GM19455 (cell line): ENCODE results near the gene STEAP1.
"Not testable (repeated sequence)": the region's sequence is repeated elsewhere in the genome, so short reads cannot be mapped to it uniquely, and the experiment has no call there.

ENCODE experiments used
- ATAC-seq: cut with Tn5 transposase; IDR thresholded peaks from one replicate; pipeline ENCODE4 v1.9.1; 2021; ENCODE audit not compliant: unreplicated experiment

STEAP1 gene

GRCh38 chr7:90153943-90154771 lies at the start of gene STEAP1:
Gene STEAP1 (plus strand): TSS chr7:90154469. CDS start chr7:90159789, 5,320 bp downstream.
- peak; percentile 96 for ATAC-seq

DNA sequence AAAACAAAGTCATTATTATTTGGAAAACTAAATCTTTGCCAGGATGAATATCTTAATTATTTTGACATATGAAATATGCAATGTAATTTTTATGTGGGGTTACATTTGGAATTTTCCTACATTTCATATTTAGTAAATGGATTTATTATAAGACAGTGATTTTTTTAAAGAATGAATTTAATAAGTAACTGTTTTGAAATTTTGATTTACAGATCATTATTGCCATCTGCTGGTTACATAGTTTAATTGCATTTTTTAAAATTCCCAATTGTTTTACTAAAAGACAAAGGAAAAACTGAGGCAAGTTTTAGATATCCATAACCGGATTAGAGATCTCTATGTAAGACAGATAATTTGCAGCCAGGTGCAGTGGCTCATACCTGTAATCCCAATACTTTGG lies 39.3 kb upstream of the STEAP1 start:
- ATAC-seq = not testable (repeated sequence)

- ATAC-seq = not testable (repeated sequence)
Measured at GRCh38 chr7:90118551-90119177, 35.6 kb upstream of the STEAP1 start.

- ATAC-seq = no peak
Measured at GRCh38 chr7:90119178-90119971, 34.9 kb upstream of the STEAP1 start.

DNA sequence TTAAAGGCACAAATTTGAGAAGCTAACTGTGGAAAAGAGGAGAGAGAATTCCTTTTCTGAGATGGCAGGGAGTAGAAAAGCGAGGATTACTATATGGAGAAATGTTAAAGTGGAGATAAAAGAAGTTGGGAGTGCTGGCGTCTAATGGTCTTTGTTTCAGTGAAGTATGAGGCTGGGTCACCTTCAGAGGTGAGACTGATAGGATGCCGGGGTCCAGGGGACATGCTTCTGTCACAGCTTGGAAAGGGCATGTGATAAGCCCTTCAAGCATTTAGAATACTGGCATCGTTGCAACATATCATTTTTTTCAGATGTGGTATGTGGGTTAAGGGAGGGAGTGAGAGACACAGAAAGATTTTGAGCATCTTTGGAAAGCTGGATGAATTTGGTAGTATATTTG lies 34.1 kb upstream of the STEAP1 start:
- not testable (repeated sequence) for ATAC-seq

DNA sequence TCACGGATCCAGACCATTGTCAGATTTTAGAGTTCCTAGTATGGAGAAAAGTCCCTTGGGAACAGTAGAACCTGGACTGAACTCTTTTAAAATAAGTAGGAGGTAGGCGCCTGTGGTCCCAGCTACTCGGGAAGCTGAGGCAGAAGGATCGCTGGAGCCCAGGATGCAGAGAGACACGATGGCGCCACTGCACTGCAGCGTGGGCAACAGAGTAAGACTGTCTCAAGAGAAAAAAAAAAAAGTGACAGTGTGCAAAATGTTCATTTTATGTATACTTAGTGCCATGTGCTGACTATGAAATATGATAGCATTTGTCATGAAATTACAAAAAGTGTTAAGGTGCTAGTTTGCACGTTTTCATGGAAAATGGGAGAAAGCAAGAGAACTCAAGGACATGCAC lies 22.5 kb upstream of the STEAP1 start:
- ATAC-seq = not testable (repeated sequence)

DNA sequence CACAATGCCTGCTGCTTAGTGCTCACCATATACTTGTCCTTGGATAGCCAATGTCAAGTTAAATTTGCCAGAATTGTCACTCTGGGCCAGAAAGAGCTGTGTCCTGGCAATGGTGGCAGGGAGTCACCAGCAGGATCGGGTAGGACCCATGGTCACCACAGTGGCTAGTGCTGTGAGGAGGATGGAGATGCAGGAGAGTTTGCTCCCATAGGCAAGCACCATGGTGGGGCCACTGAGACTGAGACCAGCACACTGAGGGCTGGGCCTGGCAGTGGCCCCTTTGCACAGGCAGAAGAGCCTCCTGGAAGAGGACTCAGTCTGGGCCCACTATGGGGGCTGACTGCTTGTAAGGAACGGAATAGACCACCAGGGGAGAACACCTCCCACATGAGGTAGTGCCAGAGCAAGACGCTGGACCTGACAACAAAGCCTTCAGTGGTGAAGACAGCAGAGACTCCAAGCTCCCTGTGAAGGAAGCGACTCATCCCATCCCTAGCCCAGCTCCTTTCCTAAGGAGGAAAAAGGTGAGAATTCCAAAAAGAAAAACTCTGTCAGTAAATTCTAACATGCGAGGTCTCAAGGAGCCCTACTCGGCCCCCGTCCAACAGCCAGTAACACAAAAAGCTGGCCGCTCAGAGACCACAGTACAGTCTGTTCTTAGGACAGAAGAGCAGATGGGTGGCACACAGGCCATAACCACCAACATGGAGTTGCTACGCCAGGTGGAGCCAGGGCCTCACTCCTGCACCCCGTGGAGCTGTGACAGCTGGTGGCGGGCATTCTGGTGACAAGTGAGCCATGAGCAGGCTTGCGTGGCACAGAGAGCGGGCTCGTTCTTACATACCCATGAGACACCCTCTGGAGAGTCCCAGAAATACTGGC lies 6.9 kb upstream of the STEAP1 start:
- not testable (repeated sequence) for ATAC-seq

DNA sequence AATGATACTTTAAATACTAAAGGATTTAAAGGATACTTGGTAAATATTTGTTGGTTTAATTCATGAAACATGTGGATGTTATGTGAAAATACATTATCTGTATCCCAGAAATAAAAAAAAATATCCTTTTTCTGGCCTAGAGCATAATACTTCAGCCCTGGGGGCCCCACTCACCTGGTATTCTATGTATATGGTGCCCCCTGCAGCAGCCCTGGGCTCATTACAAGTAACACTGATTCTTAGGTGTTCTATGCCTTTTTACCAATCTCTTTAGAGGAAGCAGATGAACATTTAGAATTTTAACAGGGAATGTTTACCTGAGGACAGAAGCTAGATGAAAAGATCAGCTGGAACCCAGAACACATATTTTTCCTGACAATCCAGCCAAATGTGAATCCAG lies 4.8 kb upstream of the STEAP1 start:
- not testable (repeated sequence) for ATAC-seq

- ATAC-seq = not testable (repeated sequence)
Measured at GRCh38 chr7:90151884-90152283, 2.4 kb upstream of the STEAP1 start.

DNA sequence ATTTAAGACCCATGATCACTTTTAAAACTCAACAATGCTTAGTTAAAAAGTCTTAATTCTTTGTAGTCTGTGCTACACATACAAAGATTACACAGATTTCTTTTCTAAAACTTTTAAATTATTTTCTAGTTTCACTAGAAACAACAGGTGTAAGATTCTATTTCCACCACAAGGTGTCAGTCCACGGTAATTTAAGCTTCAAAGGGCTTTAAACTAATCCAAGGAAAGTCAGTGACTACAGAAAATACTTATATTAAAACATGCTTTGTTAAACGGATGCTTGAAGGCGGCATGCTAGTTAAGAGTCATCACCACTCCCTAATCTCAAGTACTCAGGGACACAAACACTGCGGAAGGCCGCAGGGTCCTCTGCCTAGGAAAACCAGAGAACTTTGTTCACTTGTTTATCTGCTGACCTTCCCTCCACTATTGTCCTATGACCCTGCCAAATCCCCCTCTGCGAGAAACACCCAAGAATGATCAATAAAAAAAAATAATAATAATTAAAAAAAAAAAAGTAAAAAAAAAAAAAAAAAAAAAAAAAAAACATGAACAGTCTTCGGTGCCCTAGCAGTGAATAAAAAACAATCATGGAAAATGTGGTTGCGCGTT lies 1.5 kb upstream of the STEAP1 start:
- not testable (repeated sequence) for ATAC-seq

DNA sequence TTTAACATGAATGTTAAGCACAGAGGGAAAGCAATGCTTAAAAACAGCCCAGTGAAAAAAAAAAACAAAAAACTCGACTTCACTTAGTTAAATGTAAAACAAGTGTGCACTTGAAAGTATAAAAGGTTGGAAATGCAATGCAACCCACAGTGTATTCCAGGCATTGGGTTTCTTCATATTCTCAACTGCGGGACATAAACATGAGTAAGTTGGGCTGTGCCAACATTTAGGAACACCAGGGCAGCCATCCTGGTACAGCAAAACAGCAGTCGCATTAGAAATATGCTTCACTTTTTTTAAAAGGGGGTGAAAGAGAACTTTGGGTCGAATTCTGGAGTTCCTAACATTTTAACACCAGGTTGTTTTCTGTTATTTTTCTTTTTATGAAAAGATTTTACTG lies 937 bp downstream of the STEAP1 start:
- no peak for ATAC-seq

DNA sequence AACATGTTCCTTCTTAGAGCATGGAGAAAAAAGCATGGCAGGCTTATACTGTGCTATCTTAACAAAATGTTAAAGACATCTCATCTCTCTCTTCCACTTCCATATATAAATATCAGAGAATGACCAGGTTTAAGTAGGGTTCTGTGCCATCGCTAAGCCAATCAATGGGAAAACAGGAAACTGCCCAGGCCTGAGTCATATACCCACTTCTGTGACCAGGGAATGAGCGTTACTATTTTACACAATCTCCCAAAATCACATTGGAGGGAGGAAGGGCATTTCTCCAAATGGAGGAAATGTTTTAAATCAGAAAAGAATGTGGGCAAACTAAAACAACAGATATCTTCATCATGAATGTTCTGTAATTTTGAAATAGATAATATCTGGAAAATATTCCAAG lies 3.1 kb downstream of the STEAP1 start:
- ATAC-seq = not testable (repeated sequence)

GRCh38 chr7:90157761-90158350 lies 3.6 kb downstream of the STEAP1 start:
- not testable (repeated sequence) for ATAC-seq

DNA sequence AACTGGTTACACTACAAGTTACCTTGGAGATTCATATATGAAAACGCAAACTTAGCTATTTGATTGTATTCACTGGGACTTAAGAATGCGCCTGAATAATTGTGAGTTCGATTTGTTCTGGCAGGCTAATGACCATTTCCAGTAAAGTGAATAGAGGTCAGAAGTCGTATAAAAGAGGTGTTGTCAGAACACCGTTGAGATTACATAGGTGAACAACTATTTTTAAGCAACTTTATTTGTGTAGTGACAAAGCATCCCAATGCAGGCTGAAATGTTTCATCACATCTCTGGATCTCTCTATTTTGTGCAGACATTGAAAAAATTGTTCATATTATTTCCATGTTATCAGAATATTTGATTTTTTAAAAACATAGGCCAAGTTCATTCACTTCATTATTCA lies 9.3 kb downstream of the STEAP1 start:
- no peak for ATAC-seq

DNA sequence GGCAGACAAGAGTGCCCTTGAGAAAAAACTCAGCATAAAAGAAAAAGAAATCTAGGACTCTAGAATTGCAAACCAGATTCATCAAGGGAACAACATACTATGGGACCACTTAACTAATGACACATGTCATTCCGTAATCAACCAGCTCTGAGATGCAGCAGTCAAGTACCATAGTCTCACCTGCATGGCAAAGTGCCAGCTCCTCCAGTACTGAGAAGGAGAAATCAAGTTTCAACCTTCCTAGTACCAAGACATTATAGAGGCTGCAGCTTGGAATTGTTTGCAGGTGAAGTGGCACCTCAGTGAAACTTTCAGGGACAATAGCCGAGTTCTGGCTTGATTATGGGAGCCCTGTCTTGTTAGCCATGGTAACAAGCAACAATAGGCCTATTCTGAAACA lies 11.5 kb downstream of the STEAP1 start:
- no peak for ATAC-seq

- no peak for ATAC-seq
Measured at GRCh38 chr7:90166153-90166552, 11.9 kb downstream of the STEAP1 start.

DNA sequence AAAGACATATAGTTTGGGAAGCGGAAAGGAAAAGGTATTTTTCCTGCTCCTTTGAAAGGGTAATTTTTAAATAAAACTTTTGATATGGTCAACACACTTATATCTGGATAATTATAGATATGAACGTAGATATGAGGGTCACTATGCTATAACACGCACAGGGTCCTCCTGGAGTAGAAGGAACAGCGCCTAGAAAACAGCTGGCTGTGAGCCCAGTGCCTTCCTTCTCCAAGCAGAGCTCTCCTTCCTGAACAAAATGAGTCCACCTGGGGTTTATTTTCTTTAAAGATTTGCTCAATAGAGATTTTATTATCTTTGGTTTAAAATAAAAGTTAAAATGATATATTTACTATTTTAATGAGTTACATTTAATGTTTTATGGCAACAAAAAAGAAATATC lies 13.1 kb downstream of the STEAP1 start:
- no peak for ATAC-seq

GRCh38 chr7:90169891-90170290 lies 15.6 kb downstream of the STEAP1 start:
- no peak for ATAC-seq

- ATAC-seq = no peak
Measured at GRCh38 chr7:90172121-90172520, 17.9 kb downstream of the STEAP1 start.

GRCh38 chr7:90172624-90173023 lies 18.4 kb downstream of the STEAP1 start:
- no peak for ATAC-seq
